NCI-H748 (cell line): ENCODE data around the gene THOC1.
A peak's percentile ranks its signal among the peaks of the same experiment; 100 is the strongest.

Experiments used
- DNase-seq: peaks from one replicate; lab custom pipeline; 2025; ENCODE audit not compliant: unreplicated experiment; lab: John Stamatoyannopoulos, UW

Gene THOC1

GRCh38 chr18:285817-286216 lies 18.0 kb upstream of the THOC1 start:
- DNase-seq: no peak

GRCh38 chr18:275486-275885 lies 7.6 kb upstream of the THOC1 start:
- DNase-seq: no peak

GRCh38 chr18:274313-274712 lies 6.5 kb upstream of the THOC1 start:
- DNase-seq: peak; percentile 60

- no peak for DNase-seq
Measured at GRCh38 chr18:273525-273924, 5.7 kb upstream of the THOC1 start.

GRCh38 chr18:272650-273049 lies 4.8 kb upstream of the THOC1 start:
- DNase-seq: no peak

- no peak for DNase-seq
Measured at GRCh38 chr18:269480-270095, 1.7 kb upstream of the THOC1 start.

- peak; percentile 79 for DNase-seq
Measured at GRCh38 chr18:267380-267687, 513 bp downstream of the THOC1 start.

- DNase-seq: no peak
Measured at GRCh38 chr18:261398-262073, 6.3 kb downstream of the THOC1 start.

GRCh38 chr18:260547-260946 lies 7.3 kb downstream of the THOC1 start:
- DNase-seq: no peak

GRCh38 chr18:255171-255570 lies 12.7 kb downstream of the THOC1 start:
- DNase-seq: no peak

- no peak for DNase-seq
Measured at GRCh38 chr18:253121-253520, 14.7 kb downstream of the THOC1 start.

GRCh38 chr18:251572-251971 lies 16.3 kb downstream of the THOC1 start:
- DNase-seq: no peak

- no peak for DNase-seq
Measured at GRCh38 chr18:250685-251084, 17.2 kb downstream of the THOC1 start.

- no peak for DNase-seq
Measured at GRCh38 chr18:248053-248452, 19.8 kb downstream of the THOC1 start.

- DNase-seq: no peak
Measured at GRCh38 chr18:245282-245847, 22.5 kb downstream of the THOC1 start.

GRCh38 chr18:240175-240574 lies 27.7 kb downstream of the THOC1 start:
- no peak for DNase-seq

- no peak for DNase-seq
Measured at GRCh38 chr18:231563-231962, 36.3 kb downstream of the THOC1 start.

- DNase-seq: no peak
Measured at GRCh38 chr18:228586-228985, 39.3 kb downstream of the THOC1 start.

- DNase-seq: no peak
Measured at GRCh38 chr18:227902-228301, 39.9 kb downstream of the THOC1 start.

GRCh38 chr18:227374-227773 lies 40.5 kb downstream of the THOC1 start:
- no peak for DNase-seq

GRCh38 chr18:225745-226144 lies 42.1 kb downstream of the THOC1 start:
- no peak for DNase-seq

- DNase-seq: no peak
Measured at GRCh38 chr18:220708-221107, 47.1 kb downstream of the THOC1 start.
